Measurements from ENCODE around the gene SCP2.

DNA sequence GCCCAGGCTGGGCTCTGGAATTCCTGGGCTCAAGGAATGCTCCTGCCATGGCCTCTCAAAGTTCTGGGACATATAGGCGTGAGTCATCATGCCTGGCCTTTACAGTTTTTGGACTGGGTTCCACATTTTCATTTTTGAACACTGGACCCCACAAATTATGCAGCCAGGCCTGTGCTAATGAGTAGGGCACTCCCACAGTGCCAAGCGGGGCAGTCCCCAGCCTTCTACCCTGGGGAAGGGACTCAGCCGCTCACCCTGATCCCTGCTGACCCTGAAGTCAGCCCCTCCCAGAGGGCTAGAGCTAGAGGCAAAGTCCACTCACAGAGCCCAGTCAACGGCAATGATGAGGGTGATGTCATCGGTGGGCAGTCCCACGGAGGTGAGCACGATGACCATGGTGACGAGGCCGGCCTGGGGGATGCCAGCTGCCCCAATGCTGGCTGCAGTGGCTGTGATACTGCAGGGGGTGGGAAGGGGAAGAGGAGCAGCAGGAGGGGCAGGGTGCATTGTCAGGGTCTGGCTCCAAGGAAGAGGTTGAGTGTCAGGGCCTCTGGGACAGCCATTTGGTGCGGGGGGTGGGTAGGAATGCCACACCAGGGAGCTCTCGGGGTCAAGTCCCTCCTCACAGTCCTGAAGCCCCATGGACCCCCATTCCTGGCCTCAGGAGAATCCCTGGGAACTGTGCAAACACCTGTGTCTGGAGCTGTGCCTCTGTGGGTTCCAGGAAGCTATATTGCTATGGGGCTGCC, 162.6 kb downstream of the SCP2 start:
- TF ChIP-seq, protein P1, sequence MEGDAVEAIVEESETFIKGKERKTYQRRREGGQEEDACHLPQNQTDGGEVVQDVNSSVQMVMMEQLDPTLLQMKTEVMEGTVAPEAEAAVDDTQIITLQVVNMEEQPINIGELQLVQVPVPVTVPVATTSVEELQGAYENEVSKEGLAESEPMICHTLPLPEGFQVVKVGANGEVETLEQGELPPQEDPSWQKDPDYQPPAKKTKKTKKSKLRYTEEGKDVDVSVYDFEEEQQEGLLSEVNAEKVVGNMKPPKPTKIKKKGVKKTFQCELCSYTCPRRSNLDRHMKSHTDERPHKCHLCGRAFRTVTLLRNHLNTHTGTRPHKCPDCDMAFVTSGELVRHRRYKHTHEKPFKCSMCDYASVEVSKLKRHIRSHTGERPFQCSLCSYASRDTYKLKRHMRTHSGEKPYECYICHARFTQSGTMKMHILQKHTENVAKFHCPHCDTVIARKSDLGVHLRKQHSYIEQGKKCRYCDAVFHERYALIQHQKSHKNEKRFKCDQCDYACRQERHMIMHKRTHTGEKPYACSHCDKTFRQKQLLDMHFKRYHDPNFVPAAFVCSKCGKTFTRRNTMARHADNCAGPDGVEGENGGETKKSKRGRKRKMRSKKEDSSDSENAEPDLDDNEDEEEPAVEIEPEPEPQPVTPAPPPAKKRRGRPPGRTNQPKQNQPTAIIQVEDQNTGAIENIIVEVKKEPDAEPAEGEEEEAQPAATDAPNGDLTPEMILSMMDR (IDR thresholded peaks at IDR 0.05), result no peak
- TF ChIP-seq EP300 (IDR thresholded peaks at IDR 0.05) (no peak), SREBF2 (IDR thresholded peaks at IDR 0.05) (no peak)
- TF ChIP-seq, protein P2, sequence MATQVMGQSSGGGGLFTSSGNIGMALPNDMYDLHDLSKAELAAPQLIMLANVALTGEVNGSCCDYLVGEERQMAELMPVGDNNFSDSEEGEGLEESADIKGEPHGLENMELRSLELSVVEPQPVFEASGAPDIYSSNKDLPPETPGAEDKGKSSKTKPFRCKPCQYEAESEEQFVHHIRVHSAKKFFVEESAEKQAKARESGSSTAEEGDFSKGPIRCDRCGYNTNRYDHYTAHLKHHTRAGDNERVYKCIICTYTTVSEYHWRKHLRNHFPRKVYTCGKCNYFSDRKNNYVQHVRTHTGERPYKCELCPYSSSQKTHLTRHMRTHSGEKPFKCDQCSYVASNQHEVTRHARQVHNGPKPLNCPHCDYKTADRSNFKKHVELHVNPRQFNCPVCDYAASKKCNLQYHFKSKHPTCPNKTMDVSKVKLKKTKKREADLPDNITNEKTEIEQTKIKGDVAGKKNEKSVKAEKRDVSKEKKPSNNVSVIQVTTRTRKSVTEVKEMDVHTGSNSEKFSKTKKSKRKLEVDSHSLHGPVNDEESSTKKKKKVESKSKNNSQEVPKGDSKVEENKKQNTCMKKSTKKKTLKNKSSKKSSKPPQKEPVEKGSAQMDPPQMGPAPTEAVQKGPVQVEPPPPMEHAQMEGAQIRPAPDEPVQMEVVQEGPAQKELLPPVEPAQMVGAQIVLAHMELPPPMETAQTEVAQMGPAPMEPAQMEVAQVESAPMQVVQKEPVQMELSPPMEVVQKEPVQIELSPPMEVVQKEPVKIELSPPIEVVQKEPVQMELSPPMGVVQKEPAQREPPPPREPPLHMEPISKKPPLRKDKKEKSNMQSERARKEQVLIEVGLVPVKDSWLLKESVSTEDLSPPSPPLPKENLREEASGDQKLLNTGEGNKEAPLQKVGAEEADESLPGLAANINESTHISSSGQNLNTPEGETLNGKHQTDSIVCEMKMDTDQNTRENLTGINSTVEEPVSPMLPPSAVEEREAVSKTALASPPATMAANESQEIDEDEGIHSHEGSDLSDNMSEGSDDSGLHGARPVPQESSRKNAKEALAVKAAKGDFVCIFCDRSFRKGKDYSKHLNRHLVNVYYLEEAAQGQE (IDR thresholded peaks at IDR 0.05), result no peak
